Parathyroid adenoma (tissue), 2 donors: ENCODE results near the gene PRDM2.

Experiments used
- H2AFZ ChIP-seq: fragments of 300-600 bp; sonication (generic); one replicate; pipeline ENCODE4 v1.7.0; 2017; ENCODE audit warnings: antibody characterized with exemption, mild to moderate bottlenecking
- H3K27ac ChIP-seq: fragments of 300-600 bp; sonication (generic); one replicate; pipeline ENCODE4 v1.7.0; 2017
- H3K27me3 ChIP-seq: fragments of 300-600 bp; sonication (generic); one replicate; pipeline ENCODE4 v1.7.0; 2017; ENCODE audit warnings: low read length; ENCODE audit not compliant: control insufficient read depth, insufficient read depth
- H3K36me3 ChIP-seq: fragments of 300-600 bp; sonication (generic); one replicate; pipeline ENCODE4 v1.7.0; 2017; ENCODE audit warnings: low read length; ENCODE audit not compliant: control insufficient read depth, insufficient read depth
- H3K4me1 ChIP-seq: fragments of 300-600 bp; sonication (generic); one replicate; pipeline ENCODE4 v1.7.0; 2017; ENCODE audit warnings: control low read depth
- H3K4me2 ChIP-seq: fragments of 300-600 bp; sonication (generic); one replicate; pipeline ENCODE4 v1.7.0; 2017; ENCODE audit warnings: low read length
- H3K4me3 ChIP-seq: fragments of 300-600 bp; sonication (generic); one replicate; pipeline ENCODE4 v1.7.0; 2017; ENCODE audit warnings: low read depth, low read length
- H3K79me2 ChIP-seq: fragments of 300-600 bp; sonication (generic); one replicate; pipeline ENCODE4 v1.7.0; 2017; ENCODE audit warnings: control low read depth
- H3K9ac ChIP-seq: fragments of 300-600 bp; sonication (generic); one replicate; pipeline ENCODE4 v1.7.0; 2017; ENCODE audit warnings: mild to moderate bottlenecking
- H3K9me3 ChIP-seq: fragments of 300-600 bp; sonication (generic); one replicate; pipeline ENCODE4 v1.7.0; 2017; ENCODE audit warnings: low read length; ENCODE audit not compliant: control insufficient read depth
- CTCF ChIP-seq: fragments of 300-600 bp; sonication (generic); IDR thresholded peaks from one replicate; pipeline ENCODE4 v1.7.0; 2017; ENCODE audit warnings: antibody characterized with exemption, mild to moderate bottlenecking
- donor health status: primary hyperparathyroidism.

Gene PRDM2

GRCh38 chr1:13798120-13798519 is 98.1 kb downstream of the PRDM2 start:
- H3K4me3 ChIP-seq, result no peak overlapping the region
- no peaks in the 10 kb centered on the region for H3K27me3 ChIP-seq
- no peaks in the 10 kb centered on the region for H3K79me2 ChIP-seq
- no peak overlapping the region for H3K27ac ChIP-seq
- no peak overlapping the region for H2AFZ ChIP-seq
- no peak overlapping the region for H3K9ac ChIP-seq
- no peaks in the 10 kb centered on the region for H3K4me1 ChIP-seq
- H3K9me3 ChIP-seq, result no peaks in the 10 kb centered on the region
- TF ChIP-seq CTCF, result no peak
- H3K36me3 ChIP-seq, result no peaks in the 10 kb centered on the region
- H3K4me2 ChIP-seq, result no peak overlapping the region

- Histone ChIP-seq H3K9ac (no peak overlapping the region), H3K9me3 (no peaks in the 10 kb centered on the region), H3K4me1 (no peaks in the 10 kb centered on the region), H3K27me3 (no peaks in the 10 kb centered on the region), H3K36me3 (no peaks in the 10 kb centered on the region), H3K27ac (no peak overlapping the region), H3K4me2 (no peak overlapping the region), H3K4me3 (no peak overlapping the region), H3K79me2 (no peaks in the 10 kb centered on the region), H2AFZ (no peak overlapping the region)
- TF ChIP-seq CTCF, result no peak
Observed at GRCh38 chr1:13799502-13800283, 99.7 kb downstream of the PRDM2 start.

- no peaks in the 10 kb centered on the region for H3K9me3 ChIP-seq
- H3K27me3 ChIP-seq, result no peaks in the 10 kb centered on the region
- H3K4me2 ChIP-seq, result no peak overlapping the region
- no peaks in the 10 kb centered on the region for H3K36me3 ChIP-seq
- TF ChIP-seq CTCF, result no peak
- H3K9ac ChIP-seq, result no peak overlapping the region
- H2AFZ ChIP-seq, result no peak overlapping the region
- no peaks in the 10 kb centered on the region for H3K4me1 ChIP-seq
- no peak overlapping the region for H3K4me3 ChIP-seq
- no peaks in the 10 kb centered on the region for H3K79me2 ChIP-seq
- H3K27ac ChIP-seq, result no peak overlapping the region
Observed at GRCh38 chr1:13801232-13801631, 101.2 kb downstream of the PRDM2 start.

GRCh38 chr1:13801655-13802486 is 101.9 kb downstream of the PRDM2 start:
- Histone ChIP-seq H3K36me3 (no peaks in the 10 kb centered on the region), H3K4me3 (no peak overlapping the region), H3K27ac (no peak overlapping the region), H3K4me2 (no peak overlapping the region), H3K27me3 (no peaks in the 10 kb centered on the region), H3K79me2 (no peaks in the 10 kb centered on the region), H3K4me1 (no peaks in the 10 kb centered on the region), H3K9ac (no peak overlapping the region), H3K9me3 (no peaks in the 10 kb centered on the region), H2AFZ (no peak overlapping the region)
- TF ChIP-seq CTCF, result no peak
